Activated T-helper 1 cell treated with anti-CD3 and anti-CD28 coated beads, Interleukin-12 subunit alpha, Interleukin-12 subunit beta, Interleukin-2, Interleukin-4 antibody, amounts not matched to agents 30 ng/mL and 10 ng/mL and 1 ng/mL, durations not matched to agents 14 hours and 24 hours and 36 hours (primary cell): ENCODE results near the gene OR10C1. TPM values are rescaled to one million over a fixed set of nuclear protein-coding genes. Genes with fewer than 3 reads are reported as not detected.
"Not testable (repeated sequence)": the region's sequence is repeated elsewhere in the genome, so short reads cannot be mapped to it uniquely, and the experiment has no call there.

Experiments
- DNase-seq: peaks from one replicate; pipeline ENCODE4 v3.0.0; 2021; ENCODE audit warnings: low spot score
- H3K27ac Mint-ChIP-seq: one replicate; pipeline ENCODE4 v1.8.0; 2021; ENCODE audit warnings: mild to moderate bottlenecking, mixed read lengths
- H3K27me3 Mint-ChIP-seq: one replicate; pipeline ENCODE4 v1.8.0; 2022; ENCODE audit warnings: mild to moderate bottlenecking, moderate library complexity, mixed read lengths; ENCODE audit not compliant: insufficient read depth
- H3K36me3 Mint-ChIP-seq: one replicate; pipeline ENCODE4 v1.8.0; 2021; ENCODE audit warnings: low read depth, mixed read lengths
- H3K4me1 Mint-ChIP-seq: one replicate; pipeline ENCODE4 v1.8.0; 2021; ENCODE audit warnings: low read depth, mixed read lengths
- H3K4me3 Mint-ChIP-seq: one replicate; pipeline ENCODE4 v1.8.0; 2021; ENCODE audit warnings: mild to moderate bottlenecking, moderate library complexity, mixed read lengths
- H3K9me3 Mint-ChIP-seq: one replicate; pipeline ENCODE4 v1.8.0; 2021; ENCODE audit warnings: mixed read lengths
- intact Hi-C: fragments of 100-400 bp; cut with micrococcal nuclease; formaldehyde crosslinking; loops from one replicate; pipeline ENCODE4 v1.15.1; 2024
- total RNA-seq: library from RNA; stranded (reverse); gene quantifications from 2 replicates; pipeline ENCODE4 v1.2.3, GENCODE V29; 2022

OR10C1 gene
- not detected in 2 replicates for total RNA-seq

- intact Hi-C loops = no loop called here
- Mint-ChIP-seq H3K36me3 (no peaks in the 10 kb centered on the region), H3K4me3 (no peak within 1 kb of the TSS), H3K9me3 (no peaks in the 10 kb centered on the region), H3K27me3 (peaks cover 9% of the 10 kb centered on the region), H3K4me1 (no peaks in the 10 kb centered on the region), H3K27ac (no peak within 1 kb of the TSS)
- DNase-seq = no peak
These were observed at the start of gene OR10C1 for GRCh38 chr6:29439006-29439405. OR10C1 (plus strand) TSS chr6:29439306; CDS start chr6:29440016, 710 bp downstream.

GRCh38 chr6:29395331-29395730 is 43.8 kb upstream of the OR10C1 start, which contains the start of gene OR12D2:
OR12D2 (plus strand) TSS chr6:29395631; CDS start chr6:29396700, 1,069 bp downstream.
- Mint-ChIP-seq H3K27me3 (peaks cover 3% of the 10 kb centered on the region), H3K4me3 (no peak within 1 kb of the TSS), H3K36me3 (no peaks in the 10 kb centered on the region), H3K27ac (no peak within 1 kb of the TSS), H3K9me3 (no peaks in the 10 kb centered on the region), H3K4me1 (no peaks in the 10 kb centered on the region)
- intact Hi-C loops = no loop called here
- DNase-seq = no peak

- no peaks in the 10 kb centered on the region for H3K9me3 Mint-ChIP-seq
- H3K36me3 Mint-ChIP-seq = no peaks in the 10 kb centered on the region
- no peaks in the 10 kb centered on the region for H3K27me3 Mint-ChIP-seq
- no peaks in the 10 kb centered on the region for H3K4me1 Mint-ChIP-seq
- intact Hi-C loops = no loop called here
- no peak for DNase-seq
- no peak overlapping the region for H3K4me3 Mint-ChIP-seq
- no peak overlapping the region for H3K27ac Mint-ChIP-seq
These were observed 39.6 kb upstream of the OR10C1 start for GRCh38 chr6:29399525-29399924.

GRCh38 chr6:29403801-29404200 is 35.3 kb upstream of the OR10C1 start:
- no peak for DNase-seq
- intact Hi-C loops = no loop called here
- H3K9me3 Mint-ChIP-seq = no peaks in the 10 kb centered on the region
- no peak overlapping the region for H3K4me3 Mint-ChIP-seq
- no peaks in the 10 kb centered on the region for H3K27me3 Mint-ChIP-seq
- no peaks in the 10 kb centered on the region for H3K36me3 Mint-ChIP-seq
- H3K4me1 Mint-ChIP-seq = no peaks in the 10 kb centered on the region
- H3K27ac Mint-ChIP-seq = no peak overlapping the region

- H3K27ac Mint-ChIP-seq = no peak within 1 kb of the TSS
- H3K4me1 Mint-ChIP-seq = no peaks in the 10 kb centered on the region
- no peak for DNase-seq
- H3K4me3 Mint-ChIP-seq = no peak within 1 kb of the TSS
- peaks cover 13% of the 10 kb centered on the region for H3K27me3 Mint-ChIP-seq
- intact Hi-C loops = no loop called here
- H3K36me3 Mint-ChIP-seq = no peaks in the 10 kb centered on the region
- peaks cover 10% of the 10 kb centered on the region for H3K9me3 Mint-ChIP-seq
These were observed 24.5 kb upstream of the OR10C1 start, which contains the start of gene OR12D1 for GRCh38 chr6:29414588-29414987. OR12D1 (plus strand) TSS chr6:29414928.

GRCh38 chr6:29419516-29419915 is 19.6 kb upstream of the OR10C1 start:
- intact Hi-C loops = no loop called here
- H3K27me3 Mint-ChIP-seq = peaks cover 6% of the 10 kb centered on the region
- H3K4me1 Mint-ChIP-seq = no peaks in the 10 kb centered on the region
- H3K4me3 Mint-ChIP-seq = no peak overlapping the region
- no peak overlapping the region for H3K27ac Mint-ChIP-seq
- no peak for DNase-seq
- no peaks in the 10 kb centered on the region for H3K36me3 Mint-ChIP-seq
- H3K9me3 Mint-ChIP-seq = no peaks in the 10 kb centered on the region

- H3K36me3 Mint-ChIP-seq = no peaks in the 10 kb centered on the region
- intact Hi-C loops = no loop called here
- no peaks in the 10 kb centered on the region for H3K4me1 Mint-ChIP-seq
- DNase-seq = no peak
- no peak overlapping the region for H3K4me3 Mint-ChIP-seq
- H3K27ac Mint-ChIP-seq = no peak overlapping the region
- H3K27me3 Mint-ChIP-seq = peaks cover 8% of the 10 kb centered on the region
- no peaks in the 10 kb centered on the region for H3K9me3 Mint-ChIP-seq
These were observed 14.9 kb upstream of the OR10C1 start for GRCh38 chr6:29424168-29424567.

- H3K36me3 Mint-ChIP-seq = no peaks in the 10 kb centered on the region
- no peak for DNase-seq
These were observed 14.5 kb upstream of the OR10C1 start for GRCh38 chr6:29424575-29424974.

GRCh38 chr6:29425075-29425474 is 14.0 kb upstream of the OR10C1 start:
- H3K4me1 Mint-ChIP-seq = no peaks in the 10 kb centered on the region
- H3K27me3 Mint-ChIP-seq = peaks cover 9% of the 10 kb centered on the region
- intact Hi-C loops = no loop called here
- H3K4me3 Mint-ChIP-seq = no peak overlapping the region
- no peak for DNase-seq
- H3K27ac Mint-ChIP-seq = no peak overlapping the region
- H3K9me3 Mint-ChIP-seq = no peaks in the 10 kb centered on the region
- H3K36me3 Mint-ChIP-seq = no peaks in the 10 kb centered on the region

More at GRCh38 chr6:29424575-29424974, 14.5 kb upstream of the OR10C1 start:
- H3K4me1 Mint-ChIP-seq = no peaks in the 10 kb centered on the region
- H3K27ac Mint-ChIP-seq = no peak overlapping the region
- peaks cover 9% of the 10 kb centered on the region for H3K27me3 Mint-ChIP-seq
- H3K4me3 Mint-ChIP-seq = no peak overlapping the region
- H3K9me3 Mint-ChIP-seq = no peaks in the 10 kb centered on the region
- intact Hi-C loops = no loop called here

- no peak for DNase-seq
- intact Hi-C loops = no loop called here
- H3K36me3 Mint-ChIP-seq = no peaks in the 10 kb centered on the region
- H3K27ac Mint-ChIP-seq = no peak overlapping the region
- no peaks in the 10 kb centered on the region for H3K4me1 Mint-ChIP-seq
- H3K4me3 Mint-ChIP-seq = no peak overlapping the region
- H3K9me3 Mint-ChIP-seq = no peaks in the 10 kb centered on the region
- peaks cover 12% of the 10 kb centered on the region for H3K27me3 Mint-ChIP-seq
These were observed 12.5 kb upstream of the OR10C1 start for GRCh38 chr6:29426654-29427053.

GRCh38 chr6:29436730-29437129 is 2.4 kb upstream of the OR10C1 start:
- H3K27me3 Mint-ChIP-seq, DNase-seq, H3K36me3 Mint-ChIP-seq, H3K9me3 Mint-ChIP-seq, H3K27ac Mint-ChIP-seq, intact Hi-C loops, H3K4me1 Mint-ChIP-seq, H3K4me3 Mint-ChIP-seq: not testable (repeated sequence)

- H3K4me3 Mint-ChIP-seq = no peak overlapping the region
- H3K4me1 Mint-ChIP-seq = no peaks in the 10 kb centered on the region
- H3K27me3 Mint-ChIP-seq = peaks cover 5% of the 10 kb centered on the region
- no peak for DNase-seq
- intact Hi-C loops = no loop called here
- no peak overlapping the region for H3K27ac Mint-ChIP-seq
- no peaks in the 10 kb centered on the region for H3K36me3 Mint-ChIP-seq
- no peaks in the 10 kb centered on the region for H3K9me3 Mint-ChIP-seq
These were observed 3.6 kb downstream of the OR10C1 start for GRCh38 chr6:29442719-29443118.

- H3K4me1 Mint-ChIP-seq, intact Hi-C loops, H3K4me3 Mint-ChIP-seq, H3K36me3 Mint-ChIP-seq, H3K27ac Mint-ChIP-seq, H3K9me3 Mint-ChIP-seq, DNase-seq, H3K27me3 Mint-ChIP-seq: not testable (repeated sequence)
These were observed 4.9 kb downstream of the OR10C1 start for GRCh38 chr6:29444031-29444430.

GRCh38 chr6:29447670-29448069 is 8.6 kb downstream of the OR10C1 start:
- peaks cover 13% of the 10 kb centered on the region for H3K9me3 Mint-ChIP-seq
- intact Hi-C loops = no loop called here
- H3K4me3 Mint-ChIP-seq = no peak overlapping the region
- H3K27me3 Mint-ChIP-seq = peaks cover 9% of the 10 kb centered on the region
- no peaks in the 10 kb centered on the region for H3K36me3 Mint-ChIP-seq
- H3K4me1 Mint-ChIP-seq = no peaks in the 10 kb centered on the region
- DNase-seq = no peak
- H3K27ac Mint-ChIP-seq = no peak overlapping the region
